RKO (cell line): Measurements from ENCODE around the gene TMIGD2.
"Not testable (repeated sequence)": the region's sequence is repeated elsewhere in the genome, so short reads cannot be mapped to it uniquely, and the experiment has no call there.

ENCODE experiments used
- DNase-seq: peaks from one replicate; pipeline ENCODE4 v3.0.0-alpha.2; 2016; ENCODE audit warnings: low spot score

TMIGD2 gene

DNA sequence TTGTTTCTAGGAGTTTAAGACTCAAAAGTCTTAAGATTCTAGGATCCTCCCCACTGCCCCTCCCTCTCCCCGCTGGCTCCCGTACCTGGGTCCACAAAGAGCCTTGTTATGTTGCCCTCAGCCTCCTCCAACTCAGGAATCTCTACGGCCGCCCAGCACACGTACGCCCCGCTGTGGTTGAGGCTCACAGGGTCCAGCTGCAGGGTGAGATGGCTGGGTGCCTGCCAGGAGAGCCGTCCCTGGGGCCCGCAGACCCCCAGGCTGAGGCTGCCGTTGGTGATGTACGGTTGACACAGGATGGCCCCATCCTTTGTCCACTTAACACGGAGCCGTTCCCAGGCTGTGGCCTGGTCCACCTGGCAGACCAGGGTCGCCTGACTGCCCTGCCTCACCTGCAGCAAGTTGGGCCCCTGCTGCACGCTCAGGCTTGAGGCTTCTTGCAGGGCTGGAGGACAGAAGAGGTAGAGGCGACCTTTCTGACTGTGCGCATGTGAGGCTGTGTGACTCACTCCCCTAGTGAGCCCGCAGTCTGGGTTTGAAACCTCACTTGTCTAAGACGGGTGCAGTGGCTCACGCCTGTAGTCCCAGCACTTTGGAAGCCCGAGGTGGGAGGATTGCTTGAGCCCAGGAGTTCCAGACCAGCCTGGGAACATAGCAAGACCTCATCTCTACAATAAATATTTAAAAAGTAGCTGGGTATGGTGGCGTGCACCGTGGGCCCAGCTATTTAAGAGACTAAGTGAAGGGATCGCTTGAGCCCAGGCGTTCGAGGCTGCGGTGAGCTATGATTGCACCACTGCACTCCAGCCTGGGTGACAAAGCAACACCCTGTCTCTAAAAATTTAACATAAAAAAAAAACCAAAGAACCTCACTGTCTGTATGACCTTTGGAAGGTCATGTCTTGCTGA lies 4.0 kb downstream of the TMIGD2 start:
- DNase-seq: no peak

- no peak for DNase-seq
Measured at GRCh38 chr19:4295972-4296771, 6.0 kb downstream of the TMIGD2 start.

GRCh38 chr19:4294389-4294788 lies 7.8 kb downstream of the TMIGD2 start:
- DNase-seq: no peak

GRCh38 chr19:4292515-4292914 lies 9.7 kb downstream of the TMIGD2 start:
- no peak for DNase-seq

DNA sequence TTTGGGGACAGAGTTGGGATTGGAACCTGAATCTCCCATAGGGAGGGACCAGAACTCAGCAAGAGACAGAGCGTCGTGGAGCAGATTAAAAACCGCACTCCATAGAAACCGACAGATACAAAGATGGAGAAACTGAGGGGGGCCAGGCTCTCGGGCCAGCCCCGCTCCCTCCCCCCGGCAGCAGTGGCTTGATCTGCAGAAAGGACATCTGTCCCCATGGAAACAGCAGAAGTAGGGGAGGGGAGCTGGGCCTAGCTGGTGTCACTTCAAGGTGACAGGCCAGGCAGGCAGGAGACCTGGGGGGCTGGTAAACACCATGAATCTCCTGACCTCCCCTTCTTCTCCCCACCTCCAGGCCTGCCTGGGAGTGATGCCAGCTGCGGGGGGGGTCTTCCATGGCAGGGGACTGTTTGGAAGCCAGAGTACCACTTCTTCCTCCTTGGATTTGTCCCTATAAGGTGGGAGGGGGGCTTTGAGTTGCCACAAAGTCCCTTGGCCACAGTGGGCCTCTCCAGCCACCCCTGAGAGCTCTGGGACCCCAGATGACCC lies 10.9 kb downstream of the TMIGD2 start:
- no peak for DNase-seq

GRCh38 chr19:4288091-4288777 lies 14.0 kb downstream of the TMIGD2 start:
- no peak for DNase-seq

- not testable (repeated sequence) for DNase-seq
Measured at GRCh38 chr19:4286141-4286540, 16.0 kb downstream of the TMIGD2 start.

GRCh38 chr19:4284974-4285373 lies 17.2 kb downstream of the TMIGD2 start:
- DNase-seq: no peak

- peak; percentile 47 for DNase-seq
Measured at GRCh38 chr19:4284176-4284958, 17.8 kb downstream of the TMIGD2 start.

- no peak for DNase-seq
Measured at GRCh38 chr19:4279530-4280422, 22.4 kb downstream of the TMIGD2 start.

DNA sequence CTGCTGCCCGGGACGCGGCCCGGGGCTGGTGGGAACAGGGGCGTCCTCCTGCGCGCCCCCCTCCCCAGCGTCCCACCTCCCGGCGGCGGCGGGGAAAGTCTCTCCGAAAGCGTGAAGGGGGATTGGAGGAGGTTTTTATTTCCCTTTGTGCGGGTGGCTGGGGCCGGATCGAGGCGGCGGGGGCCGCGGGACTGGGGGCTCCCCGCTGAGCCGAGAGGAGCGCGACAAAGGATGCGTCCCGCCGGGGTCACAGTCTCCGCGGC lies 23.0 kb downstream of the TMIGD2 start:
- DNase-seq: no peak

DNA sequence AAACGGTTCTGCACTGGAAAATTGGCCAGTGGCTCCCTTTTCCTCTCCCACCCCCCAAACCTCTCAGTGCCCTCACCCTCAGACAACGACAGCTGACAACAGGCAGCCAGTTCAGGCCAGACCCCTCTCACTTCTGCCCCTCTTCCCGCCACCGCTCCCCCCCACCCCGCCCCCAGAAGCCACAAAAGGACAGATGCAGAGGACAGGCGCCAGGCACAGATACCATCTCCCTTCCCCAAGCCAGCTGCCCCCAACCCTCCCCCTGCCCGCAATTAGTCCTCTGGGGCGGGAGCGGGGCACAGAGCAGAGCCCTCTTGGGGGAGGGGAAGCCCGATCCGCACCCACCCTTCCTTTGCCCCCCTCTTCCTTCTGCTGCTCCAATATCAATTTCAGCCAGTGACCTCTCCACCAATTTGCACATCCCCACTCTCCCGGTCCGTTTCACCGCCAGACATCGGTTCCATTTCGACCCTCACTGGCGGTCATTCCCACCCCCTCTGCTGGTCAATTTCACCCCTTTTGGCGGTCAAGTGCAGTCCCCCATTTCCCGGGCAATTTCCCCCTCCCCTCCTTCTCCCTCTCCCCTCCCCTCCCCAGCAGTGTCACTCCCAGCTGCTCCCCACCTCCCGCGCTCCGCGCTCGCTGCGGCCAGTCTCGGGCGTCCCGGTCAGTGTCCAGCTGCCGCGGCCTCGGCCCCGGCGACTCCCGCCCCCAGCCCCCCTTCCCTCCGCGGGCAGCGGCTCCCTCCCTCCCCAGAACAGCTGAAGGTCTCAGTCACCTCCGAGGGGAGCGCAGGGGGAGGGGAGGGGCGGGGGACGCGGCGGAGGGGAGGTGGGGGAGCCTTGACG lies 23.5 kb downstream of the TMIGD2 start, which contains the start of gene SHD:
Gene SHD (plus strand): TSS at position 848 of the 848 bp plus-strand sequence. CDS start 798 bp downstream, outside the sequence.
- no peak for DNase-seq

DNA sequence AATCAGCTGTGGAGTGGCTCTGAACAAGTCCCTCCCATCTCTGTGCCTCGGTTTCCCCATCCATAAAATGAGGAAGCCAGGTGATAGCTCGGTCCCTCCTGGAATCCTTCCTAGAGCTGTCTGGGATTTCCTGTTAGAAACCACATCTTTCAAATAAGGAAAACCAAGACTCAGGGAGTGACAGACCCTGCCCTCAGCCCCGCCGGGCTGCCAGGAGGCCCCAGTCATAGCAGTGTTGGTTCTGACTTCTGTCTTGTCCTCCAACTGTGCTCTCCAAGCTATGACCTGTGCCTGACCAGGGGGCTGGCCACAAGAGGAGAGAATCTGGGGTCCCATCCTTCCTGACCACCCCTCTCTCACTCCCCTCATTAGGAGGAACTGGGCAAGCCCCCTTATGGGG lies 24.2 kb downstream of the TMIGD2 start:
- no peak for DNase-seq

GRCh38 chr19:4277191-4277696 lies 24.9 kb downstream of the TMIGD2 start:
- DNase-seq: no peak

DNA sequence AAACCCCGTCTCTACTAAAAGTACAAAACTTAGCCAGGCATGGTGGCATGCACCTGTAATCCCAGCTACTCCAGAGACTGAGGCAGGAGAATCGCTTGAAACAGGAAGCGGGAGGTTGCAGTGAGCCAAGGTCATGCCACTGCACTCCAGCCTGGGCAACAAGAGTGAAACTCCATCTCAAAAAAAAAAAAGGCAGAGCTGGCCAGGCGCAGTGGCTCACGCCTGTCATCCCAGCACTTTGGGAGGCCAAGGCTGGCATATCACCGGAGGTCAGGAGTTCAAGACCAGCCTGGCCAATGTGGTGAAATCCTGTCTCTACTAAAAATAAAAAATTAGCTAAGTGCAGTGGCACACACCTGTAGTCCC lies 27.9 kb downstream of the TMIGD2 start:
- not testable (repeated sequence) for DNase-seq

GRCh38 chr19:4272894-4273293 lies 29.3 kb downstream of the TMIGD2 start:
- DNase-seq: no peak

DNA sequence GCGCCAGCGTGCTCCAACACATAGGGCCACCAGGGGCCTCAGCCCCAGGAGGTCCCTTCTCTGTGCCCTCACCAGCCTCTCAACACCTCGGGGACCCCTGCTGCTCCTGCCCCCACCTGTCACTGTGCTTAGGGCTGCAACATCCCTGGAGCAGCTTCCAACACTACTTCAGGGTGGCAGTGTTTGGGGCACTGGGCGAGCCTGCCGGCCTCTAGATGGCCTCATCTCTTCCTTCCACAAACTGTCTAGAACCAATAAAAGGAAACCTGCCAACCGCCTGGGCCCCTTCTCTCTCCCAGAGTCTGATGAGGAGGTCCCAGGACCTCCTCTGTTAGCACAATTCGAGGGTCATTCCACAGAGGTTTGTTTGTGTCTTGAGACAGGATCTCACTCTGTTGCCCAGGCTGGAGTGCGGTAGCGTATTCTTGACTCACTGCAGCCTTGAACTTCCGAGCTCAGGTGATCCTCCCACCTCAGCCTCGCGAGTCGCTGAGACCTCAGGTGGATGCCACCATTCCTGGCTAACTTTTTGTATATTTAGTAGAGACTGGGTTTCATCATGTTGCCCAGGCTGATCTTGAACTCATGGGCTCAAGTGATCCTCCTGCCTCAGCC lies 33.3 kb downstream of the TMIGD2 start:
- DNase-seq: no peak

GRCh38 chr19:4267901-4268815 lies 34.0 kb downstream of the TMIGD2 start:
- DNase-seq: no peak
